ENCODE data around the gene RBFA. TPM values are rescaled to one million over a fixed set of nuclear protein-coding genes. Genes with fewer than 3 reads are reported as not detected.

RBFA gene
- 21.1 and 25.1 TPM in 2 replicates for total RNA-seq

GRCh38 chr18:80034068-80034851 is at the start of gene RBFA:
RBFA (plus strand) TSS chr18:80034434; CDS start chr18:80034496, 62 bp downstream.

GRCh38 chr18:79988451-79989194 is 45.6 kb upstream of the RBFA start, which contains the start of gene TXNL4A:
TXNL4A (minus strand) TSS chr18:79988563; CDS start chr18:79988392, 171 bp downstream.

Other genes with a start within 250 kb of the RBFA start
- gene KCNG2, start 236.5 kb upstream of the RBFA start, total RNA-seq: 0.19 and 1.1 TPM in 2 replicates
- 38.3 and 45.1 TPM in 2 replicates for gene SLC66A2, start 82.8 kb upstream of the RBFA start, total RNA-seq
- 0.77 and 3.4 TPM in 2 replicates for gene HSBP1L1, start 69.8 kb upstream of the RBFA start, total RNA-seq
- gene TXNL4A, start 45.9 kb upstream of the RBFA start, total RNA-seq: 38.1 and 87.2 TPM in 2 replicates
- gene ADNP2, start 74.8 kb downstream of the RBFA start, total RNA-seq: 15.8 and 18.0 TPM in 2 replicates
- 1.2 and 2.8 TPM in 2 replicates for gene PARD6G, start 213.1 kb downstream of the RBFA start, total RNA-seq